GM23338 (cell line): Measurements from ENCODE around the gene MDH1. TPM values are rescaled to one million over a fixed set of nuclear protein-coding genes. Genes with fewer than 3 reads are reported as not detected.

Experiments
- ATAC-seq: fragments of 200-7000 bp; cut with Tn5 transposase; 3 replicates; pipeline ENCODE4 v1.9.1; 2020
- DNase-seq: peaks from one replicate; pipeline ENCODE4 v3.0.0-alpha.2; 2015; ENCODE audit warnings: low spot score
- H2AFZ ChIP-seq: fragments of 200-600 bp; sonication (generic); 2 replicates; pipeline ENCODE4 v1.8.0; 2016; ENCODE audit warnings: antibody characterized with exemption, mild to moderate bottlenecking, moderate library complexity
- H3F3A ChIP-seq: fragments of 200-600 bp; sonication (generic); replicated peaks from 2 replicates; pipeline ENCODE4 v1.8.0; 2017; ENCODE audit warnings: antibody characterized with exemption, mixed run types, low read depth
- H3K27ac ChIP-seq: fragments of 200-600 bp; sonication (generic); 2 replicates; pipeline ENCODE4 v1.6.1; 2016; ENCODE audit warnings: low read depth
- H3K27me3 ChIP-seq: fragments of 200-600 bp; sonication (generic); 2 replicates; pipeline ENCODE4 v1.8.0; 2016; ENCODE audit warnings: mild to moderate bottlenecking, mixed run types, moderate library complexity; ENCODE audit not compliant: insufficient read depth
- H3K36me3 ChIP-seq: fragments of 200-600 bp; sonication (generic); 2 replicates; pipeline ENCODE4 v1.8.0; 2016; ENCODE audit warnings: mild to moderate bottlenecking; ENCODE audit not compliant: insufficient read depth
- H3K4me1 ChIP-seq: fragments of 200-600 bp; sonication (generic); 2 replicates; pipeline ENCODE4 v1.8.0; 2016; ENCODE audit warnings: mild to moderate bottlenecking, moderate library complexity; ENCODE audit not compliant: insufficient read depth
- H3K4me2 ChIP-seq: fragments of 200-600 bp; sonication (generic); 2 replicates; pipeline ENCODE4 v1.7.1; 2017; ENCODE audit warnings: mixed run types
- H3K4me3 ChIP-seq: fragments of 200-600 bp; sonication (generic); 2 replicates; pipeline ENCODE4 v1.6.1; 2016; ENCODE audit warnings: mixed run types
- H3K79me2 ChIP-seq: fragments of 200-600 bp; sonication (generic); replicated peaks from 2 replicates; pipeline ENCODE4 v1.8.0; 2017; ENCODE audit warnings: mild to moderate bottlenecking; ENCODE audit not compliant: insufficient read depth
- H3K9me2 ChIP-seq: fragments of 200-600 bp; sonication (generic); 2 replicates; pipeline ENCODE4 v1.8.0; 2017; ENCODE audit not compliant: insufficient read depth
- H4K20me1 ChIP-seq: fragments of 200-600 bp; sonication (generic); replicated peaks from 2 replicates; pipeline ENCODE4 v1.8.0; 2017; ENCODE audit warnings: mild to moderate bottlenecking; ENCODE audit not compliant: insufficient read depth
- H3K27ac Mint-ChIP-seq: 2 replicates; pipeline ENCODE4 v1.8.0; 2020; ENCODE audit warnings: inconsistent platforms, mild to moderate bottlenecking, moderate library complexity, mixed read lengths
- H3K27me3 Mint-ChIP-seq: 3 replicates; pipeline ENCODE4 v1.8.0; 2022; ENCODE audit warnings: low read depth, mild to moderate bottlenecking, moderate library complexity, mixed read lengths, inconsistent platforms; ENCODE audit not compliant: insufficient read depth, poor library complexity
- H3K36me3 Mint-ChIP-seq: 3 replicates; pipeline ENCODE4 v1.8.0; 2021; ENCODE audit warnings: low read depth, mild to moderate bottlenecking, inconsistent platforms, moderate library complexity, mixed read lengths
- H3K4me1 Mint-ChIP-seq: 3 replicates; pipeline ENCODE4 v1.8.0; 2020; ENCODE audit warnings: mild to moderate bottlenecking, inconsistent platforms, mixed read lengths
- H3K4me3 Mint-ChIP-seq: 3 replicates; pipeline ENCODE4 v1.8.0; 2021; ENCODE audit warnings: moderate library complexity, mild to moderate bottlenecking, inconsistent platforms, mixed read lengths
- H3K9me3 Mint-ChIP-seq: 3 replicates; pipeline ENCODE4 v1.8.0; 2020; ENCODE audit warnings: moderate library complexity, mild to moderate bottlenecking, inconsistent platforms, mixed read lengths
- ETS1 ChIP-seq: IDR thresholded peaks from 2 replicates; pipeline ENCODE4 v1.6.1; 2016; ENCODE audit warnings: antibody characterized with exemption
- EZH2 ChIP-seq: fragments of 200-600 bp; sonication (generic); IDR thresholded peaks from one replicate; pipeline ENCODE4 v1.8.0; 2017; ENCODE audit warnings: antibody characterized with exemption, mild to moderate bottlenecking, low read depth; ENCODE audit not compliant: unreplicated experiment
- EZH2phosphoT487 ChIP-seq: fragments of 200-600 bp; sonication (generic); IDR thresholded peaks from one replicate; pipeline ENCODE4 v1.8.1; 2018; ENCODE audit warnings: antibody characterized with exemption; ENCODE audit not compliant: unreplicated experiment
- NANOG ChIP-seq: IDR thresholded peaks from 2 replicates; pipeline ENCODE4 v1.6.1; 2016; ENCODE audit warnings: antibody characterized with exemption, borderline replicate concordance
- POLR2AphosphoS5 ChIP-seq: IDR thresholded peaks from 2 replicates; pipeline ENCODE4 v1.6.1; 2016; ENCODE audit warnings: antibody characterized with exemption, low read depth
- ZNF114 ChIP-seq: fragments of 250-450 bp; sonication (Bioruptor Pico); IDR thresholded peaks from 2 replicates; pipeline ENCODE4 v1.5.0; 2020; ENCODE audit warnings: mild to moderate bottlenecking, moderate library complexity
- ZNF462 ChIP-seq: fragments of 250-450 bp; sonication (Bioruptor Pico); IDR thresholded peaks from 2 replicates; pipeline ENCODE4 v1.5.0; 2020; ENCODE audit warnings: mild to moderate bottlenecking, moderate library complexity
- polyA plus RNA-seq: library from polyadenylated mRNA; unstranded; fragments of >200 nt; fragmentation: Nextera tagmentation; extraction: Ambion mirVana; gene quantifications from 2 replicates; pipeline ENCODE4 v1.2.1, GENCODE V29; 2016
- total RNA-seq: library from RNA; depleted of rRNA; stranded (reverse); fragments of >200 nt; shearing (Covaris generic); gene quantifications from 2 replicates; pipeline ENCODE4 v1.2.3, GENCODE V29; 2014
- TF ChIP-seq, protein P1 (sequence below): IDR thresholded peaks from one replicate; pipeline ENCODE4 v1.6.1; 2018; ENCODE audit warnings: antibody characterized with exemption; ENCODE audit not compliant: unreplicated experiment

Gene MDH1
- total and polyA plus RNA-seq, 2 experiments from 2014 or later: 275 to 503 TPM

GRCh38 chr2:63631501-63631900 is 42.7 kb downstream of the MDH1 start (continued):
- TF ChIP-seq ETS1: no peak

DNA sequence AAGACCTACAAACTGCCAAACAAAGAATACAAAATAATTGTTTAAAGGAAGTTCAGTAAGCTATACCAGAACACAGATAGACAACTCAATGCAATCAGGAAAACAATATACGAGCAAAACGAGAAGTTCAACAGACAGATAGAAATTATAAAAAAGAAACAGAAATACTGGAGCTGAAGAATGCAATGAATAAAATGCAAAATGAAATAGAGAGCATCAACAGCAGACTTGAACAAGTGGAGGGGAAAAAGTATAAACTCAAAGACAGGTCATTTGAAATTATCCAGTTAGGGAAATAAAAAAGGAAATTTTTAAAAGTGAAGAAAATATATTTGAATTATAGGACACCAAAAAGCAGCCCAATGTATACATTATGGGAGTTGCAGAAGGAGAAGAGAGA is 43.6 kb downstream of the MDH1 start:
- no peak overlapping the region for H3K27ac ChIP-seq
- no peaks in the 10 kb centered on the region for H3K9me2 ChIP-seq
- DNase-seq (no peak), ATAC-seq (no peak)
- Mint-ChIP-seq H3K4me3 (no peak overlapping the region), H3K27ac (no peak overlapping the region), H3K4me1 (no peaks in the 10 kb centered on the region), H3K9me3 (peaks cover 37% of the 10 kb centered on the region), H3K27me3 (peaks cover 3% of the 10 kb centered on the region), H3K36me3 (peaks cover 26% of the 10 kb centered on the region)
- H3K4me1 ChIP-seq: no peaks in the 10 kb centered on the region
- H3K27me3 ChIP-seq: no peaks in the 10 kb centered on the region
- 0 out of 2 replicates have a peak, but pooled peaks cover 6% of the 10 kb centered on the region for H3K36me3 ChIP-seq
- no peak overlapping the region for H3K4me3 ChIP-seq
- H2AFZ ChIP-seq: no peak overlapping the region
- H4K20me1 ChIP-seq: no peaks in the 10 kb centered on the region
- H3F3A ChIP-seq: no peaks in the 10 kb centered on the region
- TF ChIP-seq ZNF462 (CRISPR knock-in tag): no peak
- TF ChIP-seq EZH2: no peak
- TF ChIP-seq, protein P1, sequence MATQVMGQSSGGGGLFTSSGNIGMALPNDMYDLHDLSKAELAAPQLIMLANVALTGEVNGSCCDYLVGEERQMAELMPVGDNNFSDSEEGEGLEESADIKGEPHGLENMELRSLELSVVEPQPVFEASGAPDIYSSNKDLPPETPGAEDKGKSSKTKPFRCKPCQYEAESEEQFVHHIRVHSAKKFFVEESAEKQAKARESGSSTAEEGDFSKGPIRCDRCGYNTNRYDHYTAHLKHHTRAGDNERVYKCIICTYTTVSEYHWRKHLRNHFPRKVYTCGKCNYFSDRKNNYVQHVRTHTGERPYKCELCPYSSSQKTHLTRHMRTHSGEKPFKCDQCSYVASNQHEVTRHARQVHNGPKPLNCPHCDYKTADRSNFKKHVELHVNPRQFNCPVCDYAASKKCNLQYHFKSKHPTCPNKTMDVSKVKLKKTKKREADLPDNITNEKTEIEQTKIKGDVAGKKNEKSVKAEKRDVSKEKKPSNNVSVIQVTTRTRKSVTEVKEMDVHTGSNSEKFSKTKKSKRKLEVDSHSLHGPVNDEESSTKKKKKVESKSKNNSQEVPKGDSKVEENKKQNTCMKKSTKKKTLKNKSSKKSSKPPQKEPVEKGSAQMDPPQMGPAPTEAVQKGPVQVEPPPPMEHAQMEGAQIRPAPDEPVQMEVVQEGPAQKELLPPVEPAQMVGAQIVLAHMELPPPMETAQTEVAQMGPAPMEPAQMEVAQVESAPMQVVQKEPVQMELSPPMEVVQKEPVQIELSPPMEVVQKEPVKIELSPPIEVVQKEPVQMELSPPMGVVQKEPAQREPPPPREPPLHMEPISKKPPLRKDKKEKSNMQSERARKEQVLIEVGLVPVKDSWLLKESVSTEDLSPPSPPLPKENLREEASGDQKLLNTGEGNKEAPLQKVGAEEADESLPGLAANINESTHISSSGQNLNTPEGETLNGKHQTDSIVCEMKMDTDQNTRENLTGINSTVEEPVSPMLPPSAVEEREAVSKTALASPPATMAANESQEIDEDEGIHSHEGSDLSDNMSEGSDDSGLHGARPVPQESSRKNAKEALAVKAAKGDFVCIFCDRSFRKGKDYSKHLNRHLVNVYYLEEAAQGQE: no peak
- TF ChIP-seq ETS1: no peak
- TF ChIP-seq NANOG: no peak
- no peak for TF ChIP-seq EZH2phosphoT487
- TF ChIP-seq POLR2AphosphoS5: no peak
- no peak for TF ChIP-seq ZNF114 (CRISPR knock-in tag)
- H3K4me2 ChIP-seq: no peak overlapping the region
- H3K79me2 ChIP-seq: no peaks in the 10 kb centered on the region
